NCI-H2196 treated with DMSO at 0.1 percent for 48 hours (cell line): ENCODE results near the gene CD63.
A peak's percentile ranks its signal among the peaks of the same experiment; 100 is the strongest.

Experiments used
- DNase-seq: peaks from one replicate; lab custom pipeline; 2025; ENCODE audit not compliant: unreplicated experiment; lab: John Stamatoyannopoulos, UW

The CD63 gene

DNA sequence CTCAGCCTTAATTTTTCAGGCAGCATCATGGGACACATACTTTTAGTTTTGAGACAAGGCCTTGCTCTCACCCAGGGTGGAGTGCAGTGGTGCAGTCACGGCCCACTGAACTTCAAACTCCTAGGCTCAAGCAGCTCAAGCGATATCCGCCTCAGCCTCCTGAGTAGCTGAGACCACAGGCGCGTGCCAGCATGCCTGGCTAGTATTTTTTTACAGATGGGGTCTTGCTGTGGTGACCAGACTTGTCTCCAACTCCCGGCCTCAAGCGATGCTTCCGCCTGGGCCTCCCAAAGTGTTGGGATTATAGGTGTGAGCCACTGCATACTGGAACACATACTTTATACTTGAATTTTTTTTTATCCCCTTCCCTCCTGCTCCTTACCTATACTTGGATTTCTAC lies 5.9 kb downstream of the CD63 start:
- no peak for DNase-seq

- no peak for DNase-seq
These were observed 7.1 kb downstream of the CD63 start for GRCh38 chr12:55721601-55722213.

DNA sequence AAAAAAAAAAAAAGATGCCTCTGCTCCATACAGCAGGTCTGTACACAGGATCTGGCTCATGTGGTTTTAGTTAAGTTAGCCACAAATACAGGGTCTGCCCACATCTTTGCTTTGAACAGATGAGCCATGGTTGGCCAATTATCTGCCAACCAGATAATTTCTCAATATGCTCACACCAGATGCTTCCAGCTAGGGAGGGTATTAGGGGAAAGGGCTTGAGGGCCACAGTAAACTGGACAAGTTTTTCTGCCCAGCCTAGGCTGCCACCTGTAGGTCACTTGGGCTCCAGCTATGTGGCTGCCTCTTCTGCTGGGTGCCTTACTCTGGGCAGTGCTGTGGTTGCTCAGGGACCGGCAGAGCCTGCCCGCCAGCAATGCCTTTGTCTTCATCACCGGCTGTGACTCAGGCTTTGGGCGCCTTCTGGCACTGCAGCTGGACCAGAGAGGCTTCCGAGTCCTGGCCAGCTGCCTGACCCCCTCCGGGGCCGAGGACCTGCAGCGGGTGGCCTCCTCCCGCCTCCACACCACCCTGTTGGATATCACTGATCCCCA lies 7.8 kb downstream of the CD63 start:
- peak; percentile 89 for DNase-seq

GRCh38 chr12:55720071-55720564 lies 8.7 kb downstream of the CD63 start, which contains the start of gene RDH5:
Gene RDH5, plus strand, starts transcription at chr12:55720393. Its CDS starts 792 bp downstream, at chr12:55721185.
- DNase-seq: no peak

DNA sequence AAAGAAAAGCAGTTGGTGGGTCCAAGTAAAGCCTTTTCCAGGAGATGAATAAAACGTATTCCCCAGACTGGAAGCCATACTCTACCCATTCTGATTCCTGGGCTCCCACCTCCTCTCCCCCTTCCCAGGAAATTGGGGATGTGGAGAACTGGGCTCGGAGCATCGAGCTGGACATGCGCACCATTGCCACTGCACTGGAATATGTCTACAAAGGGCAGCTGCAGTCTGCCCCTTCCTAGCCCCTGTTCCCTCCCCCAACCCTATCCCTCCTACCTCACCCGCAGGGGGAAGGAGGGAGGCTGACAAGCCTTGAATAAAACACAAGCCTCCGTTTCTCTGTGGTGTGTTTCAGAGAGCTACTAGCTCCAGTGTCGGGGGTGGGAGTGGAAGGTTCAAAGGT lies 9.4 kb downstream of the CD63 start:
- no peak for DNase-seq

DNA sequence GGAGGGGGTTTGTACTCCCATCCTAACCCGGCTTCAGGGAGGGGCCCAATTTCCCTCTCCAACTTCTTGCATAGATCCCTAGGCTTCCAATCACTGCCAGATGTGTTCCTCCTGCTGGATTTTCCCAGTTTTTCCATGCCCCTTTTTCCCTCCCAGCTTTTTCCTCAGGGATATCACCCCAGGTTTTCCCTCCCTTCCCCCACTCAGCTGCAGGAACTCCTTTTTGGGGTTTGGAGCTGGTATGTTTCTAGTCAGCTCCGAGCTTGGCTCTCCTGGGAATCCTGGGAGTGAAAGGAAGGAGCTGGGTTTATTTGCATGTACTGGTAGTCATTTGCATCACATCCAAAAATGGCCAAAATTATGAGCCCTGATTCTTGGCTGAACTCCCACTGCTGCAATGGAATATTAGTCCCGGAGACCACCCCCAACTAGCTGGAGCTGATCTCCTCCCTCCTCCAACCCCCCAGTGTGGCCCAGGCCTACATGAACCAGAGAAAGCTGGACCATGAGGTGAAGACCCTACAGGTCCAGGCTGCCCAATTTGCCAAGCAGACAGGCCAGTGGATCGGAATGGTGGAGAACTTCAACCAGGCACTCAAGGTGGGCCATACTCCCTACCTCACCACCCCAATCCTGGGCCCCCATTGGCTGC lies 10.1 kb downstream of the CD63 start:
- DNase-seq: no peak

DNA sequence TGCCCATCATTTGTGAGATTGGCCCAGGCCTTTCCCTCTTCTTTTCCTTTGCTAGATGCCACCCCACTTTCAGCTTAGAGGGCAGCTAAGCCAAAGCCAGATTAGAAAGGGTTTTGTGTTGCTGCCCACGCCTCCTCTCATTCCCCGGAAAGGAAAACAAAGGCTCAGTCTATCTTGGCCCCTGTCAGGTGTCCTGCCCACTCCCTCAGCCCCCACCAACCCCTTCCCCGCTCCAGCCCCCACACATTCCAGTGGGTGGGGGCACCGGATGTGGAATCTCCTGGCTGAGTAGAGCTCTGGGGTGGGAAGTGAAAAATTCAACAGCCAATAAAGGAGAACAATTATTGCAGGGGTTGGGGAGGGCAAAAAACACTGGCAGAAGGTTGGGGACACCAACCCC lies 10.8 kb downstream of the CD63 start:
- DNase-seq: no peak

- no peak for DNase-seq
These were observed 11.5 kb downstream of the CD63 start for GRCh38 chr12:55717011-55718007.

DNA sequence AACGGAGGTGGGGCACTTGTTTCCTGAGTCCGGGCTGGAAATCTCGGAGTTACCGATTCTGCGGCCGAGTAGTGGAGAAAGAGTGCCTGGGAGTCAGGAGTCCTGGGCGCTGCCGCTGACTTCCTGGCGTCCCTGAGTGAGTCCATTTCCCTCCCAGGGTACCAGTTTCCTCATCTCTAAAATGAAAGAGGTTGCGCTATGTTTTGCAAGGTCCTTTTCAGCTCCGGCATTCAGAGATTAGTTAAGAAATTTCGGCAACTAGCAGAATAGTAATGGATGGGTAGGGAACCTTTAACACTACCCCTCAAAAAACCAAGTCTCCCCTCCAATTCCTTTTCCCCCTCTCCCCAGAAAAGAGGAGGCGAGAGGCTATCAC lies 12.2 kb downstream of the CD63 start:
- DNase-seq: no peak

DNA sequence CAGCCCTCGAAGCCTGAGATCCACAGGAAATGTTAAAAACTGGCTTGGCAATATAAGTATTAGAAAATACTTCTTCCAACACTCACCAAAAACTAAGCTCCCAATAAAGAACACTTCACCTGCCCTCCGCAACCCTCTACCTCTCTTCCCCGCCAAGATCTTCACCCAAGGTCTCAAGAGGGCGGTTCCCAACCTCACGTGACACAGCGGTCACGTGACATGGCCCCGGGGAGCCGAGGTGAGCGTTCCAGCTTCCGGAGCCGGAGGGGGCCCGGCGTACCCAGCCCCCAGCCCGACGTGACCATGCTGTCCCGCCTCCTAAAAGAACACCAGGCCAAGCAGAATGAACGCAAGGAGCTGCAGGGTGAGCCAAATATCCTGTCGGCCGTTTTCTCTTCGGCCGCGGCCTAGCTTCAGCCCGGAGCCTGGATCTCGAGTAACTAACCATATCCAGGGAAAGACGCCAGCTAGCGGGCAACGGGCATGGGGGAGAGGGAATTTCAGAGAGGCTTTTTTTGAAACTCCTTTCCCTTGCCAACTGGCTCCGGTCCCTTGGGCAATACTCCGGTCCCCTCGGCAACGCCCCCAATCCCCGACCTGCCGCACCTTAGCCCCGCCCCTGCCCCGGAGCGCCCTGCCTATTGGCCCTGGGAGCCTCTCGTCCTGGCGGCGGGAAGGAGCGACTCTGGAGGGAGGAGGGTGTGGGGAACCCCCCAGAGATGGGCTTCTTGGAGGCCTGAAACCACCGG lies 12.8 kb downstream of the CD63 start, which contains the start of gene BLOC1S1:
TSS of gene BLOC1S1 (plus strand) at position 214 of the 749 bp plus-strand sequence. CDS start at position 220, 6 bp downstream.
- DNase-seq: peak; percentile 80

DNA sequence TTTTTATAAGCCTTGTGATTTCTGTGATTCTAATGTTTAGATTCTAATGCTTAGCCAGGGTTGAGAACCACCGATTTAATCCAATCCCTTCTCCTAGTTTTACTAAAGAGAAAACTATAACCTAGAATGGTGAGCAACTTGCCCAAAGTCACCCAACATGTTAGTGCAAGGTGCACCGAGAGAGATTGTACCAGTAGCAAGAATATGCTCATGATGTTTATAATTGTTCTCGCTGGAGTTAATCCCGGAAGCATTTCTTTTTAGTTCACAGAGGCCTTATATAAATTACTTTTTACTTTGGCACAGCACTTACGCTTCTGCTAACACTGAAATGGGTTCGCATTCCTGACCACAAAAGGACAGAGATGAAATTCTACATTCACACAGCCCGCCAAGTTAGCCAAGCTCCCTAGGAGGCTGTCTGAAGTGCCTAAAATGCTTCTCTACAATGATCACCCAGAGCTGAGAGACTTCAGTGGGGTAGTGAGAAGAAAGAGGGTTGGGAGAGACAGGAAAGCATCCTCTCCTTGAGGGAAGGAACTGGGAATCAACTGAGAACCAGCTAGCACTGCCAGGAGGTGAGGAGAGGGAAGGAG lies 13.5 kb downstream of the CD63 start:
- no peak for DNase-seq

DNA sequence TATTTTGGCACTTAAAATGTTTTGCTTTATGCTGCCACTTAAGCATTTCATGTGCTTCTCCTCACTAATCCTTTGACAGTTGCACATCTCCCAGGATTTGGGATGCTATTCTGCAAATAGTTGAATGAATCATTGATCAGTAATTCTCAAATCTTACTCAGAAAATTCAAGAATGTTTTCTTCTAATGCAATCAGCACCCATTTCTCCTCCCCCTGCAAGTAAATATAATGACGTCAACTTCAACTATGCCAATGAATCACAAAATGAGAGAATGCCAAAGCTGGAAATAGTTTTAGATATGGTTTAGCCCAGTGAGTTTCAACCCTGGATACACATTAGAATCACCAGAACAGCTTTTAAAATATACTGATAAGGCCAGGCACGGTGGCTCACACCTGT lies 15.1 kb downstream of the CD63 start:
- no peak for DNase-seq

DNA sequence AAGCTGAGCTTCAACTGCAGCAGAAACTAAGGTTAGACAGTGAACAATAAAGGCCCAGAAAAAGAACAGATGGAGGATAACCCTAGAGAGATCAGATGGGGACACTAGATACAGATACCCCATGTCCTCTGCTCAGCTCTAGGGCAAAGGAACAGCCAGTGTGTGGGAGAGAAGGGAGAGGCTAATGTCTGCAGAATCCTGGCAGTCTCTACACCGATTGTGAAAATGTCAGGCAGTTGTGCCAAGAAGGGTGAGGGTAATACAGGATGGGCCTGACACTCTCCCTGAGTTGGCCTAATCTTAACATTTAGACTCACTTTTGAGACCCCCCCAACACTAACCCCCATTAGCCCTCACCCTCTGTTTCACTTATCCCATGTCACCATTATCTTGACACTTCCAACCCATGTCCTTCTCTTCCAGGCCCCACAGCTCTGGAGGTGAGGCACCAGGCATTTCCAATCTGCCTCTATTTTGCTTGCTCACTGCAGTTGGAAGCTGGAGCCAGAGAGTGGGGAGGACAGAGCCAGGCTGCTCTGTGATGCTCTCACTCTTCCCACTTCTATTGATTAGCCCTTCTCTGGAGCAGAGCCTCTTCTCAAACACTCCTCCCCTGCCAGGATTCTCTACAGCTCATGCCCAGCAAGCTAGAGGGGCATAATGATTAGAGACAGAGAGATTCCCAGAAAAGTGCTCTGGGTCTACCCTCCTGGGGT lies 16.0 kb downstream of the CD63 start:
- DNase-seq: no peak

GRCh38 chr12:55711786-55712553 lies 16.8 kb downstream of the CD63 start:
- no peak for DNase-seq

DNA sequence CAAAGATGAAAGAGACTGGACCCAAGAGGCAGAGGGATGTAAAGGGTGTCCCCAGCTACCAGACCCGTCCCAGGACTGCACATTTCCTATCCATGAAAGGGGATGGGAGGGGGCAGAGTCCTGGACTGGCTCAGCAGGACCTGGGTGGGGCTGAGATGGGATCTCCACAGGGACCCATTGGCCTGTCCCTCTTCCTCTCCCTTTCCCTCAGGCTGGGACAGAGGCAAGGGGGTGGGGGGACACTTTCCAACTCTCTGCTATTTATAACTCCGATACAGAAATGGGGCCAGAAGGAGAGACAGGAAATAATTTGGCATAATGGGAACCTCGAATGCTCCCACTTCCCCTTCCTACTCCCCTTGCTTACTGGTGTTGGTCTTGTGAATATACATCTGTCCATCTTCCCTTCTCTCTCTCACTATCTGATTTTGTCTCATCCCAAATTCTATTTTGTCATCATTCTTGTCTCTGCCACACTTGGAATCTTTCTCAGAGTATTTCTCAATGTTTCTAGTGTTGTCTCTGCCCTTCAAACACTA lies 20.0 kb downstream of the CD63 start:
- no peak for DNase-seq

DNA sequence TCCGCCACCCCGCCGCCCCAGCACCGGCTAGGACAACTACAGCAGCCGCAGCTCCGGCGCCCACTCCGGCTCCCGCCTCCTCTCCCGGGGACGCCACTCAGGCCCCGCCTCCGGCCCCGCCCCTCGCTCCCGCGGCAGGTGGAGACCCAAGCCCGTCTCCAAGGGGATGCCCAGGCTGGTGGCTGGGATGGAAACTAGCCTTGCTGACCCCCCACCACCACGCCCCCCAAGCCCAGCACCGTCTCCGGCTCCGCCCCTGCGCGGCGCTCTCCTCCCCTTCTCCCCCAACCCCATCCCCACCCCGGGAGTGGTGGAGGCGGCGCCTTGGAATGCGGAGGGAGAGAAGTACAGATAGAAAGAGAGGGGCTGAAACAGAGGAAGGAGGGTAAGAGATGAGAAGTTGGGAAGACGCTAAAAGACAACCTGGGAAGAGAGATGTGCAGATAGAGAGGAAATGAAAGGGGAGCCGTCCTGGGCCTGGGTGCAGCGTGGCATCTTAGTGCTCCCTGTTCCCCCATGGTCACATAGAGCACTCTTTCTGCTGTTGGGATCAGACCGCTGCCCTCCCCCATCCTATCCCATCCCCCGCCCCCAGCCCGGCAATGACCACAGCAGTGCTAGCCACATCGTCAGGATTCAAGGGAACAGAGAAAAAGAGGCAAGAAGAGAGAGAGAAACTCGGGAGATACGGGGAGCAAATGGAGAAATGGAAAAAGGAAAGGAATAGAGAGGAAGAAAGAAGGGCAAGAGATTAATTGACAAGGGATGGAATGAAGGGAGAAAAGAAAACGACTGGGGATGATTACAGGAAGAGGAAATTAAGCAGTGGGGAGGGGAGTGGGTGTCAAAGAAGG lies 20.7 kb downstream of the CD63 start, which contains the start of gene ITGA7:
TSS of gene ITGA7 (minus strand) at position 64 of the 854 bp plus-strand sequence. CDS start 222 bp downstream, outside the sequence.
- peak; percentile 13 for DNase-seq

- no peak for DNase-seq
These were observed 21.6 kb downstream of the CD63 start for GRCh38 chr12:55707219-55707671.
